GM03348 (cell line): Measurements from ENCODE around the gene HCN3.

Experiments
- DNase-seq: peaks from one replicate; pipeline ENCODE4 v3.0.0; 2012; ENCODE audit warnings: low spot score

HCN3 gene

GRCh38 chr1:155254228-155254713 is 23.0 kb upstream of the HCN3 start:
- peak; percentile 33 for DNase-seq

- DNase-seq = peak; percentile 53
Measured at GRCh38 chr1:155254714-155255242, 22.5 kb upstream of the HCN3 start.

- peak; percentile 93 for DNase-seq
Measured at GRCh38 chr1:155255243-155256007, 21.8 kb upstream of the HCN3 start, which contains the start of gene ENTREP3. ENTREP3 (minus strand) TSS chr1:155255483; CDS start chr1:155254877, 606 bp downstream.

- DNase-seq = no peak
Measured at GRCh38 chr1:155256058-155256852, 21.0 kb upstream of the HCN3 start.

GRCh38 chr1:155260276-155260675 is 17.0 kb upstream of the HCN3 start:
- no peak for DNase-seq

- peak; percentile 34 for DNase-seq
Measured at GRCh38 chr1:155261493-155261851, 15.8 kb upstream of the HCN3 start.

GRCh38 chr1:155261852-155262673 is 15.2 kb upstream of the HCN3 start, which contains the start of gene SCAMP3:
SCAMP3 (minus strand) TSS chr1:155262360; CDS start chr1:155262151, 209 bp downstream.
- DNase-seq = peak; percentile 97

- DNase-seq = no peak
Measured at GRCh38 chr1:155263067-155263466, 14.2 kb upstream of the HCN3 start.

- no peak for DNase-seq
Measured at GRCh38 chr1:155266553-155266952, 10.7 kb upstream of the HCN3 start.

GRCh38 chr1:155267373-155267772 is 9.9 kb upstream of the HCN3 start:
- no peak for DNase-seq

- DNase-seq = no peak
Measured at GRCh38 chr1:155268630-155269029, 8.6 kb upstream of the HCN3 start.

- no peak for DNase-seq
Measured at GRCh38 chr1:155269381-155269780, 7.9 kb upstream of the HCN3 start.

GRCh38 chr1:155272466-155273342 is 4.6 kb upstream of the HCN3 start:
- DNase-seq = peak; percentile 74

GRCh38 chr1:155273343-155274245 is 3.7 kb upstream of the HCN3 start, which contains the start of gene CLK2:
CLK2 (minus strand) TSS chr1:155273504; CDS start chr1:155270977, 2,527 bp downstream.
- DNase-seq = peak; percentile 98

GRCh38 chr1:155277902-155278688 is 832 bp downstream of the HCN3 start:
- DNase-seq = peak; percentile 61

- no peak for DNase-seq
Measured at GRCh38 chr1:155278689-155279160, 1.5 kb downstream of the HCN3 start.

- DNase-seq = no peak
Measured at GRCh38 chr1:155279268-155279667, 2.0 kb downstream of the HCN3 start.

- no peak for DNase-seq
Measured at GRCh38 chr1:155282488-155283091, 5.3 kb downstream of the HCN3 start.
